GF-D8 (cell line): ENCODE data around the gene COL20A1.

Experiments used
- DNase-seq: peaks from one replicate; lab custom pipeline; 2025; lab: John Stamatoyannopoulos, UW

COL20A1 gene

DNA sequence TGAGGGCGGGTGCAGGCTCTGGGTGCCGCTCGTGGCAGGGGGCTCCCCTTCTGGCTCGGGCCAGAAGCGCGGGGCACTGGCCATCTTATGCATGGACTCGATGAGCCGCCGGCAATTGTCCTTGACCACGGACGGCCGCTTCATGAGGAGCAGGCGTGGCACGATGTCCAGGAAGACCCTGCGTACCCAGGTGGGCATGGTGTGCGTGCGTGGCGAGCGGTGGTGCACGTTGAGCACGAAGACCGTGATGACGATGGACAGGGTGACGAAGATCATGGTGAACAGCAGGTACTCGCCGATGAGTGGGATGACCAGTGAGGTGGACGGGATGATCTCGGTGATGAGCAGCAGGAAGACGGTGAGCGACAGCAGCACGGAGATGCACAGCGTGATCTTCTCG, 57.2 kb downstream of the COL20A1 start:
- no peak for DNase-seq

DNA sequence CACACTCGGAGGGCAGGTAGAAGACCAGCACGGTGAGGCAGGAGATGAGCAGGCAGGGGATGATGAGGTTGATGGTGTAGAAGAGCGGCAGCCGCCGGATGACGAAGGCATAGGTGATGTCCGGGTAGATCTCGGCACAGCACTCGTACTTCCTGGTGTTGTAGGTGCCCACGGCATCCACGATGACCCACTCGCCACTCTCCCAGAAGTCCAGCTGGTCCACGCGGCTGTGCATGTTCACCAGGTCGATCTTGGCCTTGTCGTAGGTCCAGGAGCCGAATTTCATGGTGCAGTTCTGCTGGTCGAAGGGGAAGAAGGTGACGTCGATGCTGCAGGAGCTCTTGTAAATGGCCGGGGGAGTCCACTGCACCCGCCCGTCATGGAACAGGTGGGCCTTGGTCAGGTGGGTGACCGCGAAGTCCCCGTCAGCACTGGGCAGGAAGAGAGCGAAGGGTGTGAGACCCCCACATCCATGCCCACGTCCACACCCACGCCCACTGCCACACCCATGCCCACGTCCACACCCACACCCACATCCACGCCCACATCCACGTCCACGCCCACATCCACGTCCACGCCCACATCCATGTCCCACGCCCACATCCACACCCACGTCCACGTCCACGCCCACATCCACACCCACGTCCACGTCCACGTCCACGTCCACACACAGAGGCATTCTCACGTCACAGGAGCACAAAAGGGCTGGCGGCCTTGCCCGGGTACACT, 57.8 kb downstream of the COL20A1 start:
- no peak for DNase-seq

DNA sequence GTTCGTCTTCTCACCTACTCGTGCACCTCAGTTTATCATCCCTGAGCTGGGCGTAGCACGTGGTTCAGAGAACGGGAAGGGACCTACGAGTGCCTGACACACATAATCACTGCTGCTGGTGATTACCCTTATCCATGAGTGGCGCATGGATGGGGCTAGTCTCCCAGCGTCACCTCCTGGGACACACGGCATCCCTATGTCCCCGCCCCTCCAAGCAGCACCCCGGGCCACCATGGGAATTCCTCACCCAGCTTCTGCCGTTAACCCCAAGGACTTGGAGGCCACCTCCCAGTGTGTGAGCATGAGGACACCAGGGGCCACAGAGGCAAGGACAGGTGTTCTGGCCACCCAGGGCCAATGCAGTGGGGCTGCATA, 58.3 kb downstream of the COL20A1 start:
- DNase-seq, result no peak

DNA sequence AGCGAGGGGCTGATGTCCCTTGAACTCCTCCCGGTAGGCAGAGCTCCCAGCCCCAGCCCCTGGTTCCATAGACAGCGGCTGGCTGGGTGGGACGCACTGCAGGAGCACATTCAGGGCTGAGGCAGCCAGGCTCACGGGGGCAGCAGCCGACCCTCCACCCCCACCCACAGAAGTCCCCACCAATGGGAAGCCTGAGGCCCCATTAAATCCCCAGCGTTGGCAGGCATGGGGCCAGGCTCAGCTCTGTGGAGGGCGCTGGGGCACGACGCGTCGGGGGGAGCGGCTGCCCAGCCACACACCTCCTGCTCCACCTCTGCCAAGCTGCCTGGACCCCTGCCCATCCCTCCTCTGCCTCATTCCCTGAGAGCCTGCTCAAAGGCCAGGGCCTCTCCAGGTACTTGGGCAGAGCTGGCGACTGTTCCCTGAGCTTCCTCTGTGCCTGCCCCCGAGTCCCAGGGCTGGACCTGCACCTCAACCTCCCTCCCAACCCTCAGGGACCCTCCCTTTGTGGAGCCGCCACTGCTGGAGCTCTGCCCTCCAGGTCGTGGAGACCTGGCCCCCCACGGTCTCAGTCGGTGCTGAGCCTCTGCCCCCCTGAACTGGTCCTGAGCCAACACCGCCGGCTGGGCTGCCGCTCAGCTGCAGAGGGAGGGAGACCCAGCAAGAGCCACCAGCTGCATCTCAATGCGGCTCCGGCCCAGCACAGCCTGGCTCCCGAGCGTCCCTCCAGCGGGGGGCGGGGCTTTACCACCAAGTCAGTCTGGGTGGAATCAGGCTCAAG, 59.0 kb downstream of the COL20A1 start:
- no peak for DNase-seq

DNA sequence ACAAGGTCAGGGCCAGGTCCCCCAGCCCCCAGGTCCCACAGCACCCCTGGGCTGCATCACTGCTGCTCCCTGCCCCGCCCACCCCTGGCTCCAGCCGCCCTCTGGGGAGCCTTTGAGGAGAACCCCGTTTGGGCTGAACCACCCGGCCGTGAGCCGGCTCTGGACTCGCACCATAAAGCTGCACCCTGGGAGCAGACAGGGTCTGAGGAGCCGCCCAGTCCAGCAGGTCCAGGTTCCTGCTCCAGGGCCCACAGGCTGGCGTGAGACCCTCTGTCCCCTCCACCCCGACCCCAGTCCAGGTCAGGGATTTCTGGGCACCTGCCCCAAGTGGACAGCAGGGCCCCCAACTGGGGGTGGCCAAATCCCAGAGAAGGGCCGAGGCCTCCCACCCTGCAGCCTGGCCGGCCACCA, 59.8 kb downstream of the COL20A1 start:
- no peak for DNase-seq

DNA sequence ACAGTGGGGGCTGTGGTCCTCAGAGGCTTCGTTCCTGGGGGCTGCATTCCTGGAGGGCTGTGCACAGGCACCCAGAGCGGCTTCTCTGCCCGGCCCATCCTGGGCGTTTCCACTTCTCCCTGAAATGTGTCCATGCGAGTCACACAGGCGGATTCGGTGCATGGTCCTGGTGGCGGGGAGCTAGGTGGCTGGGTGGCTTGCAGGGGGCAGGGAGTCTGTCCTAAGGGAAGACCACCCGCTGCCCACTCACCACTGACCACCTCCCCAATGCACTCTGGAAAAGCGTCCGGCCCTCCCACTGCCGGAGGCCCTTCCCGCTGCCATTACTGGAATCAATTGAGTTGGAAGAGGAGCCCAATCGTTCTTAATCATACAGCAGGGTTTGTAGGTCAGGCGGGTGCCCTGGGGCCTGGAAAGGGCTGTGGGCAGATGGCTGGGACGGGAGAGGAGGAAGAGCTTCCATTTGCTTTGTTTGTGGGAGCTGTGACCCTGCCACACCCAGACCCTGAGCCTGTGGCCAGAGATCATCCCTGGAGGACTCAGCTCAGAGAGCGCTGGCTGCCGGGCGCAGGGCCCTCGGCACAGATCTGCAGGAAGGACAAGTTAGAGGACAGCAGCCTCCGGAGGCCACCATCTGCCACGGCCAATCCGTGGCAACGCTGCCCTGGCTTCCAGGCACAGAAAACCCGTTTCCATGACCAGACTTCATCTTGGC, 61.8 kb downstream of the COL20A1 start:
- DNase-seq, result no peak

DNA sequence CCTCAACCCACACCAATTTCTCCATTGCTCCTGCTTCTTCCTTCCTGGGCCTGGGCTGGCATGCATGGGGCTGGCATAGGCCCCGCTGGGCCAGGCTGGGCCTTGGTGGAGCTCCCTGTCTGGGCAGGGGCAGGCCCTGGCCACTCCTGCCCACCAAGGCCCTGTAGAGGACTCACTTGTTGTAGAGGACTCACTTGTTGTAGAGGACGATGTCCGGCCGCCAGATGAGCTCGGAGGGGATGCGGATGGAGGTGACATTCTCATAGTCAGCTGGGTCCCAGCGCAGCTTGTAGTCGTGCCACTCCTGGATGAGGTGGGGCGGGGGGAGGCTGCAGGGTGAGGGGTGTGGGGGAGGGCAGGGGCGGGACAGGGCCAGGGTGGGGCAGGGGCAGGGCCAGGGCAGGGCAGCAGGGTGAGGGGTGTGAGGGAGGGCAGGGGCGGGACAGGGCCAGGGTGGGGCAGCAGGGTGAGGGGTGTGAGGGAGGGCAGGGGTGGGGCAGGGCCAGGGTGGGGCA, 62.9 kb downstream of the COL20A1 start:
- DNase-seq, result no peak

DNA sequence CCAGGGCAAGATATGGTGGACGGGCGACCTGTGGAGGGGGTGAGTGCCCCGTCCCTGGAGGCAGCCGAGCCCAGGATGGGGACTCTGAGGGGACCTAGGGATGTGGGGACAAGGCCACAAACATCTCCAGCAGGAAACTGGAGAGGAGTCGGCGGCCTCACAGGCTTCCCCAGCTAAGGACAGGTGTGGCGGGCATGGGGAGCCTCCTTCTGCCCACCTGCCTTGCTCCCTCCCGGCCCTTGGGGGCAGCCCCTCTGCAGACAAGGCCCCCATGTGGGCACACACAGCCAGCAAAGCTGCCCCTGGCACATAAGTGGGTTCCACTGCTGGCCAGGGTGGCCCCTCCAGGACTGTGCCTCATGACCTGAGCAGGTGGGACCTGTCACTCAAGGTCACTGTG, 63.5 kb downstream of the COL20A1 start:
- DNase-seq, result no peak

DNA sequence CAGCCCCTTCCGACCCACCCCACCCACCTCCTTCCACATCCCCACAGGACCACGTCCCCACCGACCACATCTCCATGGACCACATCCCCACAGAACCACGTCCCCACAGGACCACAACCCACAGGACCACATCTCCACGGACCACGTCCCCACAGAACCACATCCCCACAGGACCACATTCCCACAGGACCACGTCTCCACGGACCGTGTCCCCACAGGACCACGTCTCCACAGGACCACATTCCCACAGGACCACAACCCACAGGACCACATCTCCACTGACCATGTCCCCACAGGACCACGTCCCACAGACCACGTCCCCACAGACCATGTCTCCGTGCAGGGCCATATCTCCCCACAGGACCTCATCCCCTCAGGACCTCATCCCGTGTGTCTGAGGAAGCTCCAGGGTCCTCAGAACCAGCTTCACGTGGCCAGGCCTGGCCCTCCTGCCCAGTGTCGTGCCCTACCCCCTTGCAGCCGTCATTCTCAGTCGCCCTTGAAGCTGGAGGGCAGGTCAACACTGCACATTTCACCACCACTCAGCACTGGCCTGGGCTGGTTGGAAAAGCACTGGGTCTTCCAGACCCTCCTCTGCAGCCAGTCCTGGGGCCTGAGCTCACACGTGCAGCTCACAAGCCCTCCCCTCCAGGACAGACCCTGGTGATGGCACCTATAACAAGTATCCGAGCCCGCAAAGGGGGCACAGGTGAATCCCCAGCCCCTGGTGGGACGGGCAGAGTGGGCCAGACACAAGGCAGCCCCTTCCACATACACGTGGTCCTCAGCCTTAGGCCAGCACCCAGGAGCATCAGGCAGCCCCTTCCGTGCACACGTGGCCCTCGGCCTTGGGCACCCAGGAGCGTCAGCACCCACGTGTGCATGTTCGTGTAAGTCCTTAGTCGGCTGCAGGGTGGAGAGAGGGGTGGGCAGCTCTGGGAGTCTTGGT, 64.2 kb downstream of the COL20A1 start:
- no peak for DNase-seq

DNA sequence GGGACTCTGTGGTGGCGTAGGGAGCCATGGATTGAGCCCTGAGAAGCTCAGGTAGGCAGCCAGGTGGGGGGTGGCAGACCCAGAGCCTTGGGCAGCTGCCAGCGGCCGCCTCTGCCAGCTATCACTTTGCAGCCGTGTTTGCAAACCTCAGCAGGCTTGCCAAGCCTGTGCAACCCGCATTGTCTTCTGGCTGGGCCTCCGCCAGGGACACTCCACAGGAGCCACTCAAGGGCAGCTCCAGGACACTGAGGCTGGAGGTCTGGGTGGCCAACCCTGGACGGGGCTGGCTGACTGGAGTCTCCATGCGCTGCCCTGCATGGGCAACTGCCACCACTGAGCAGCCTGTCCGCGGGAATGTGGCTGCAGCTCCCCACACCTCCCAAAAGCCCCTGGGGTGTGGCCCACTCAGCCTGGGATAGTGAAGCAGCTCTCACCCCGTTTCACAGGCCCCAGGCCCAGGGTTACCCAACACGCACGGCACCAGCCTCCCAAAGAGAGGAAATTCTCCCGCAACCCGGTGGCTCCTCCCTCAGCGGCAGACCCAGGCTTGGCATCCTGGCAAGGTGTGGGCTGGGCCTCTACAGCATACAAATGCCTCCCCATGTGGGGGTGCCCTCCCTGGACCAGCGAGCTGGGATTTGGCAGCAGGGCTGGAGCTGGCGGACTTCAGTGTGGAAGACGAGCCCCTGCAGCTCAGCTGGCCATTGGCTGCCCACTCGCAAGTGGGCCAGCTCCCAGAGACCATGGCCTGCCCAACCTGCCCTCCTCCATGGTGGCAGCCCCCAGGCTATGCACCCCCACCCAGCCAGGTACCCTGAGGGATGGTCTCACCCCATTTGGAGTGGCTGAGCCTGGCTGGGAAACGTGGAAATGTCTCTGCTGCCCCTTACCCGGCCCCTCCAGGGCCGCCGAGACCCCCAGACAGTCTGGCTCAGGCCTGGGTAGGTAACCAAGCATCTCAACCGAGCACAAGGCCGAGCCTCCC, 65.2 kb downstream of the COL20A1 start:
- no peak for DNase-seq

DNA sequence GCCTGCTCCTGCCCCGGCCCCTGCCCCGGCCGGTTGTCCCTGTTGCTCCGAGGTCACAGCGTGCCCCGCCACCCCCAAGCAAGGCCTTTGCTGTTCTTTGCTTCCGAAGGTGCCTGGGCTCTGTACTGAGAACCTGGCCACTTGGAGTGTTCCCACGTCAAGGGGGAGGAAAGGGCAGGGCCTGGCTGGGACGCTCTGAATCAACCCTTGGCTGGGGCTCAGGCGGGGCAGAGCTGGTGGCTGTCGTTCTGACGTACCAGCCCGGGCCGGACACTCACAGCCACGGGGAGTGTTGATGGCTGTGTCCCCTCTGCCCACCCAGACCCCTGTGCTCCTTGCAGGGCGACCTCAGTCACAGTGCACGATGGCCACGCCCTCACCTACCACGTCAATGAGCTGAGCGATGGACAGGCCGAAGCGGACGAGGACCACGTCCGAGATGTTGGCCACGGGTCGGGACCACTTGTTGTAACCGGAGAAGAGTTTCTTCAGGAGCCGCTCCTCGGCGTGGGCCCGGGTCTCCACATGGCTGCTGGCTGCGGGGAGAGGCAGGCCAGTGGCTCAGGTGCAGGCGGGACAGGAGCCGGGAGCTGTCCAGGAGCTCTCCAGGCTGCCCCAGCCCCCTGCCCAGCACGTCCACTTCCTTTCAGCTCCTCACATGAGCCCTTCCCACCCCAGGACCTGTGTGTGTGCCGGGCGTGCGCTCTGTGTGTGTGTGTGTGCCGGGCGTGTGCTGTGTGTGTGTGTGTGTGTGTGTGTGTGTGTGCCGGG, 66.4 kb downstream of the COL20A1 start:
- DNase-seq, result no peak

DNA sequence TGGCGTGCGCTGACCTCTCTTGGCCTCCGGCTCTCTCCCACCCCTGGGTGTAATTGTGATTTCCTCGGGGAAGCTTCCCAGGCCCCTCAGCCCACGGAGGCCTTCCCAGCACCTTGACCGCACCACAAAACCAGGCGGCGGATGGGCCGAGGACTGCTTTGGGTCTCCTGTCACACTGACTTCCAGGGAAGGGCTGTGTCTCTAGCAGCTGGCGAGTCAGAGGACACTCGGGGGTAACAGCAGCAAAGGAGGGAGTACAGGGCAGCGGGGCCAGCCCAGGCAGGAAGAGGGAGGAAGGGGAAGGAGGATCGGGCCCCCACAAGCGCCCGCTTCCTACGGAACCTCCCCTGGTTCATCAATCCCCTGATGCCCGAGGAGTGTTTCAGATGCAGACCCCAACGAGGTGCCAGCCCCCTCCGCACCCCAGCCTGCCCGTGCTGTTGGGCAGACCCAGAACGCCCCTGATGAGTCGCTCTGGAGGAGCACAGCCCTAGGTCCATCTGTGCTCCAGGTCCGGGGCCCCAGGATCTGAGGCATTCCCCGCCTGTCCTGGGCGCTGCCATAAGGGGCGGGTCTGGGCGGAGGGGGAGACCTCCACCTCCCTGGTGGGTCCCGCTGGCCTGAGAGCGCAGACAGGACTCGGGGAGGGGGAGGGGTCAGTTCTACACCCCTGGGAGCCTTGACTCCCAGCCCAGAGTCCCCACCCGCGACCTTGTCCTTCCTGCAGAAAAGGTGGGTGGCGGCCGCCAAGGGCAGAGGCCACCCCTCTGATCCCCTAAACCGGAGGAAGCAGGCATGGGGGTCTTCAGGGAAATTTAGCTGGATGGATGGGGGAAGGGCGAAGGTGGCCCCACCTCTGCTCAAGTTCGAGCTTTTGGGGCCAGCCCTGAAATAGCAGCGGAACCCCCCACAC, 67.2 kb downstream of the COL20A1 start:
- no peak for DNase-seq

DNA sequence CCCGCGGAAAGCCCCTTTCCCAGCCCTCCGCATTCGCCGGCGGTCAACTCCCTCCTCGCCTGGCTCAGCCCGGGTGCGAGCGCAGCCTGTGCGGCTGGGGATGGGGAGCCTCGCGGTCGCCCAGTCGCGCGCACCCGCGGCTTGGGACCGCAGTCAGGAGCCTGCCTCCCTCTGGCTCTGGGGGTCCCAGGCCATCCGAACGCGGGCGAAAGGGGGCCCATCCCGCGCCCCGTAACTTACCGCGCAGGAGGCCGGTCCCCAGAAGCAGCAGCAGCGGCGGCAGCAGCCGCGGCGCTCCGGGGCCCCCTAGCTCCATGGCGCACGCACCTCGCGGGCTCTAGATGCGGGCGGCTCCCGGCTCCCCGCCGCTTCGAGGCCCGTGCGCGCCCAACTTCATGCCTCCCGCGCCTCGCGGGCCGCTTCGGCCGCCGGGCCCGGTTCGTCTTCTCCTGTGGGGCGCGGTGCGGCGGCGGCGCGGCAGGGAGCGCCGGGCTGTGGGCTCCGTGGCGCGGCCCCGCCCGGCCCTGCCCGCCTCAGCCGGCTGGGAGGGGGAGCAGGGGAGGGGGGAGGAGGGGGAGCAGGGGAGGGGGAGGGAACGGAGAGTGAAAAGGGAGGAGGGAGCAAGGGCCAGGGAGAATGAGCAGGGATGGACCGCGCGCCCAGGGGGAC, 68.0 kb downstream of the COL20A1 start, which contains the start of gene CHRNA4:
CHRNA4 (minus strand) TSS at position 500 of the 669 bp plus-strand sequence; CDS start at position 316, 184 bp downstream.
- no peak for DNase-seq

DNA sequence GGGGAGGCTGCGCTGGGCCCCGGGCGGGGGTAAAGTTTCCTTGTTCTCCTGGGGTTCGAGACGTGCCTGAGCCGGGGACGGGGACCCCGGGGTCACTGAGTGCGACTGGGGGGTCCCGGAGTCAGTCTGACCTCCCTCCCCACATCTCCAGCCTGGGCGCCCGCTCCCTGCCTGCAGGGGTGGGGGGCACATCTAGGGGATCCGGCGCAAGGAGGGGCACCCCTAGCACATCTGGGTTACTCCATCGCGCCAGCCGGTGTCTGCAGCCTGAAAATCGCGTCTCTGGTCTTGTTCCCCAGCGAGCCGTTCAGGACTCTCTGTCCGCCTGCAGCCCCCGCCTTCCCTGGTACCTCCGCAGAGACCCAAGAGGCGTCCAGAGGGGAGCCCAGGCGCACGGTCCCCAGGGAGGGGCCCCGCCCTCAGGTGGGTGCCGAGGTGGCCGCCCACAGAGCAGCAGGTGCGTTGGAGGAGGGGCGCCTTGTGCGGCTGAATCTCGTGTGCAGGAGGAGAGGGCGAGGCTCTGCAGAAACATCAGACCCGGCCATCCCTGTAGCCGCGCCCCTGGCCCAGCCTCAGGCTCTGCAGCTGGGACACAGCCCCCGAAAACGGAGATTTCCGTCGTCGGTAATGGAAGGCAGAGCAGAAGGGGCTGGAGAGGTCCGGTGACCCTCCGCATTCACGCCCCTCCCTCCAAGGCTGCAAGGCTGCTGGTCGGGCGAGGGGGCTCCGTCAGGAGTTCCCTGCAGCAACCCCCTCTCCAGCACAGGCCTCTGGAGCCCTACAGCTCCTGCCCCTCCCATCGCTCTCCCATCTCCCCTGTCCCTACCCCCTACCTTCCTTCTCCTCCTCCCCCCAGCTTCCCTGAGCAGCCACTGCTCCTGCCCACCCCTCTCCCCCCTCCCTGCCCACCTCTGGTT, 68.8 kb downstream of the COL20A1 start:
- DNase-seq, result no peak

DNA sequence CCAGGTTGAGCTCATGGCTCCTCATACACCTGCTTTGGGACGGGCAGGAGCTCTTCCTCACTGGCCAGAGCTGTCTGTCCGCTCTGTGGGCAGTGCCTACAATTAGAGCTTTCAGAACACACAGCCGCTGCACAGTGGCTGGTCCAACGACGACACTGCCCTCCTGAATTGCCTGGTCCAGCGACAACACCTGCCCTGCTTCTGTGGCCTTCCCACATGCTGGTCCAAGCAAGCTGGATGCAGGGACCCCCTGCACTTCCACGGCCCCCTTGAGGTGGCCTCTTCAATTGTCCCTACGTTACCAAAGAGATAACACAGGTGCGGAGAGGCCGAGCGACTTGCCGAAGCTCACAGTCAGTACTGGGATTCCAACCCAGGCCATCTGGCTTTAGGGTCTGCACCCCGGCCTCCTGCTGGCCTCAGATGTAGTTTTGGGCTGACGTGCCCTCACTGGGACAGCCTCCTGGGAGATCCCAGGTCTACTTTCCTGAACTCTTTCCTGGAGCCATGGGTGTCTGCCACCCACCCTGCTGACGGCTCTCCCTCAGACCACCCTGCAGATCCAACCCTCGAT, 69.5 kb downstream of the COL20A1 start:
- no peak for DNase-seq
